RWPE2 (cell line): Measurements from ENCODE around the gene GTF2F2.
A peak's percentile ranks its signal among the peaks of the same experiment; 100 is the strongest.
"Not testable (repeated sequence)": the region's sequence is repeated elsewhere in the genome, so short reads cannot be mapped to it uniquely, and the experiment has no call there.

ENCODE experiments used
- ATAC-seq: fragments of 200-7000 bp; cut with Tn5 transposase; 3 replicates; pipeline ENCODE4 v1.9.1; 2021; ENCODE audit warnings: low read depth
- DNase-seq: peaks from one replicate; pipeline ENCODE4 v3.0.0-alpha.2; 2020; ENCODE audit warnings: low spot score
- H3K27ac ChIP-seq: fragments of 450-650 bp; 2 replicates; pipeline ENCODE4 v1.5.1; 2017; ENCODE audit warnings: mild to moderate bottlenecking; ENCODE audit not compliant: poor library complexity, severe bottlenecking
- H3K27me3 ChIP-seq: fragments of 250-450 bp; sonication (Bioruptor Pico); 2 replicates; pipeline ENCODE4 v1.5.1; 2021; ENCODE audit warnings: mild to moderate bottlenecking, moderate library complexity; ENCODE audit not compliant: insufficient read depth, poor library complexity, severe bottlenecking
- H3K36me3 ChIP-seq: fragments of 250-450 bp; sonication (Bioruptor Pico); 2 replicates; pipeline ENCODE4 v1.5.1; 2020; ENCODE audit warnings: low read depth, mild to moderate bottlenecking, moderate library complexity
- H3K4me1 ChIP-seq: fragments of 250-450 bp; sonication (Bioruptor Pico); 2 replicates; pipeline ENCODE4 v1.5.1; 2021; ENCODE audit warnings: mild to moderate bottlenecking, moderate library complexity; ENCODE audit not compliant: insufficient read depth, poor library complexity, severe bottlenecking
- H3K4me3 ChIP-seq: fragments of 250-450 bp; sonication (Bioruptor Pico); 2 replicates; pipeline ENCODE4 v1.5.1; 2021; ENCODE audit warnings: mild to moderate bottlenecking, moderate library complexity; ENCODE audit not compliant: severe bottlenecking
- H3K9me3 ChIP-seq: fragments of 250-450 bp; sonication (Bioruptor Pico); 2 replicates; pipeline ENCODE4 v1.5.1; 2021; ENCODE audit warnings: mild to moderate bottlenecking, moderate library complexity; ENCODE audit not compliant: severe bottlenecking
- TF ChIP-seq, protein P1 (sequence below): fragments of 450-650 bp; IDR thresholded peaks from one replicate; pipeline ENCODE4 v1.5.1; 2017; ENCODE audit warnings: mild to moderate bottlenecking, moderate library complexity; ENCODE audit not compliant: poor library complexity, severe bottlenecking

GTF2F2 gene

DNA sequence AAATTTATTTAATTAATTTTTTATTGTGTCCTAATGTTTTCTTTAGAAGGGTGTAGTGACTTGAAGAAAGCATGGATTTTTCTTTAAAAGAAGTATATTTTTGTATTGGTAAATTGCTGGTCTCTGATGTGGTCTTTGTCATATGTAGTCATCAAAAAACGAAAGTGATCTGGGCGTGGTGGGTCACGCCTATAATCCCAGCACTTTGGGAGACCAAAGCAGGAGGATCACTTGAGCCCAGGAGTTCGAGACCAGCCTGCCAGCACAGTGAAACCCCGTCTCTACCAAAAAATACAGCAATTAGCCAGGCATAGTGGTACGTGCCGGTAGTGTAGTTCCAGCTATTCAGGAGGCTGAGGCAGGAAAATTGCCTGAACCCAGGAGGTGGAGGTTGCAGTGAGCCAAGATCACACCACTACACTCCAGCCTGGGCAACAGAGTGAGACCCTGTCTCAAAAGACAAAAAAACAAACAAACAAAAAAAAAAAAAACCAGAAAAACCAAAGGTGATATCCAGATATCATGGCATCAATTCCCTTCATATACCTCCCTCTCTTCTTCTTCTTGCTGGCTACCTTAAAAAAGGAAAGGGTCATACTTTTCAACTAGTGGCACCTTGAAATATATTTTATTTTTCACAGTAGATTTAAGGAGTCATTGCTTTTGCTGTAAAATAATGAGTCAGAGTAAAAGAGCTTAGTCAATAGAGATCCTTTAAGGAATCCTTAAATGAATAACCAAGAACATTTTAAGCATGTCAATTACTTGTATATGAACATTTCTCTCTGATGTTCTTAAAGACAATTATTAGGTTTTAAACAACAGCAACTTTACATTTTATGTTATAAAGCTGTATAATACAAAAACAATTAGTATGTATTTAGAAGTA is 60.6 kb downstream of the GTF2F2 start:
- Histone ChIP-seq H3K4me1 (peaks cover 50% of the 10 kb centered on the region), H3K9me3 (no peaks in the 10 kb centered on the region), H3K27ac (peak overlapping the region; percentile 14), H3K27me3 (no peaks in the 10 kb centered on the region), H3K4me3 (no peak overlapping the region), H3K36me3 (peaks cover 12% of the 10 kb centered on the region; the same call in 1 of the 2 replicates)
- DNase-seq (no peak), ATAC-seq (peak; percentile 53; the same call in 1 of the 3 replicates)
- TF ChIP-seq, protein P1, sequence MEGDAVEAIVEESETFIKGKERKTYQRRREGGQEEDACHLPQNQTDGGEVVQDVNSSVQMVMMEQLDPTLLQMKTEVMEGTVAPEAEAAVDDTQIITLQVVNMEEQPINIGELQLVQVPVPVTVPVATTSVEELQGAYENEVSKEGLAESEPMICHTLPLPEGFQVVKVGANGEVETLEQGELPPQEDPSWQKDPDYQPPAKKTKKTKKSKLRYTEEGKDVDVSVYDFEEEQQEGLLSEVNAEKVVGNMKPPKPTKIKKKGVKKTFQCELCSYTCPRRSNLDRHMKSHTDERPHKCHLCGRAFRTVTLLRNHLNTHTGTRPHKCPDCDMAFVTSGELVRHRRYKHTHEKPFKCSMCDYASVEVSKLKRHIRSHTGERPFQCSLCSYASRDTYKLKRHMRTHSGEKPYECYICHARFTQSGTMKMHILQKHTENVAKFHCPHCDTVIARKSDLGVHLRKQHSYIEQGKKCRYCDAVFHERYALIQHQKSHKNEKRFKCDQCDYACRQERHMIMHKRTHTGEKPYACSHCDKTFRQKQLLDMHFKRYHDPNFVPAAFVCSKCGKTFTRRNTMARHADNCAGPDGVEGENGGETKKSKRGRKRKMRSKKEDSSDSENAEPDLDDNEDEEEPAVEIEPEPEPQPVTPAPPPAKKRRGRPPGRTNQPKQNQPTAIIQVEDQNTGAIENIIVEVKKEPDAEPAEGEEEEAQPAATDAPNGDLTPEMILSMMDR, result no peak

DNA sequence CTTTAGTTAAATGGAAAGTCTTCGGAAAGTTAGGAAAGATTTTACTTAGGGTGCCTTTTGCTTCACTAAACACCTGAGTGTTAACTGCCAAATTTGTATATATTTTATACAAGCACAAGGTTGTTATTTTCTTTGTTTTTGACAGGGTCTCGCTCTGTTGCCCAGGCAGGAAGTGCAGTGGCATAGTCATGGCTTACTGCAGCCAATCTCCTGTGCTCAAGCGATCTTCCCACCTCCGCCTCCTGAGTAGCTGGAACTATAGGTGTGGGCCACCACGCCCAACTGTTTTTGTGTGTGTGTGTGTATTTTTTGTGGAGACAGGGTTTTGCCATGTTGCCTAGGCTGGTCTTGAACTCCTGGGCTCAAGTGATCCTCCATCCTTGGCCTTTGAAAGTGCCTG is 64.4 kb downstream of the GTF2F2 start:
- ATAC-seq, result no peak
- no peak overlapping the region for H3K27ac ChIP-seq
- H3K4me1 ChIP-seq, result peaks cover 27% of the 10 kb centered on the region
- peaks cover 12% of the 10 kb centered on the region for H3K36me3 ChIP-seq
- TF ChIP-seq, protein P1, result no peak
- no peak overlapping the region for H3K4me3 ChIP-seq
- DNase-seq, result no peak
- H3K9me3 ChIP-seq, result no peaks in the 10 kb centered on the region
- no peaks in the 10 kb centered on the region for H3K27me3 ChIP-seq

DNA sequence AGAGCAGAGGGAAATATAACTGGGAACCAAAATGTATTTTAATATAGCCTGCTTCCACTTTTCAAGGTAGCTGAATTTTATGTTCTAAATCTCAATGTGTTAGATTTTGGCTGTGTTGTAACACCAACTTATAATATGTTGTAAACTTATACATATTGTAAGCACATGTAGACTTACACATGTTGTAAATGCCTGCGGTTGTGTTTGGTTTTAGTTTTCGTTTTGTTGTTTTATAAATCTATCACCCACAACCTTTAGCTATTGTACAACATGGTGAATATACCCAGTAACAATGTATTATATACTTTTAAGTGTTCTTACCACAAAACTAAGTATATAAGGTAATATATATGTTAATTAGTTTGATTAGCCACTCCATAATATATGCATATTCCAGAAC is 65.0 kb downstream of the GTF2F2 start:
- H3K4me1 ChIP-seq, result peaks cover 27% of the 10 kb centered on the region
- no peak for ATAC-seq
- H3K4me3 ChIP-seq, result no peak overlapping the region
- H3K27me3 ChIP-seq, result no peaks in the 10 kb centered on the region
- H3K27ac ChIP-seq, result no peak overlapping the region
- H3K36me3 ChIP-seq, result peaks cover 15% of the 10 kb centered on the region
- DNase-seq, result no peak
- no peaks in the 10 kb centered on the region for H3K9me3 ChIP-seq
- TF ChIP-seq, protein P1, result no peak

DNA sequence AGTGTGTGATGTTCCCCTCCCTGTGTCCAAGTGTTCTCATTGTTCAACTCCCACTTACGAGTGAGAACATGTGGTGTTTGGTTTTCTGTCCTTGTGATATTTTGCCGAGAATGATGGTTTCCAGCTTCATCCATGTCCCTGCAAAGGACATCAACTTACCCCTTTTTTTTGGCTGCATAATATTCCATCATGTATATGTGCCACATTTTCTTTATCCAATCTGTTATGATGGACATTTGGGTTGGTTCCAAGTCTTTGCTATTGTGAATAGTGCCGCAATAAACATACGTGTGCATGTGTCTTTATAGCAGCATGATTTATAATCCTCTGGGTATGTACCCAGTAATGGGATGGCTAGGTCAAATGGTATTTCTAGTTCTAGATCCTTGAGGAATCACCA is 68.8 kb downstream of the GTF2F2 start:
- H3K36me3 ChIP-seq, H3K4me3 ChIP-seq, H3K9me3 ChIP-seq, H3K27me3 ChIP-seq, ATAC-seq, DNase-seq: not testable (repeated sequence)
- H3K4me1 ChIP-seq, result peaks cover 28% of the 10 kb centered on the region
- H3K27ac ChIP-seq, result peak overlapping the region; percentile 81

DNA sequence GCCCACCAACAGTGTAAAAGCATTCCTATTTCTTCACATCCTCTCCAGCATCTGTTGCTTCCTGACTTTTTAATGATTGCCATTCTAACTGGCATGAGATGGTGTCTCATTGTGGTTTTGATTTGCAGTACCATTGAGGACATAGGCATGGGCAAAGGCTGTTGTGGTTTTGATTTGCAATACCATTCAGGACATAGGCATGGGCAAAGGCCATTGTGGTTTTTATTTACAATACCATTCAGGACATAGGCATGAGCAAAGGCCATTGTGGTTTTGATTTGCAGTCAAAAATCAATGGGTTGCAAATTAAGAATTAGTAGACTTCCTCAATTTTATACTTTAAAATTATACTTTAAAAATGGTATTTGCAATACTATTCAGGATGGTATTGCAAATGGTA is 69.2 kb downstream of the GTF2F2 start:
- not testable (repeated sequence) for H3K27me3 ChIP-seq, H3K9me3 ChIP-seq, H3K36me3 ChIP-seq, H3K4me3 ChIP-seq, DNase-seq
- ATAC-seq, result peak; percentile 88
- Histone ChIP-seq H3K27ac (peak overlapping the region; percentile 81), H3K4me1 (peaks cover 28% of the 10 kb centered on the region)

DNA sequence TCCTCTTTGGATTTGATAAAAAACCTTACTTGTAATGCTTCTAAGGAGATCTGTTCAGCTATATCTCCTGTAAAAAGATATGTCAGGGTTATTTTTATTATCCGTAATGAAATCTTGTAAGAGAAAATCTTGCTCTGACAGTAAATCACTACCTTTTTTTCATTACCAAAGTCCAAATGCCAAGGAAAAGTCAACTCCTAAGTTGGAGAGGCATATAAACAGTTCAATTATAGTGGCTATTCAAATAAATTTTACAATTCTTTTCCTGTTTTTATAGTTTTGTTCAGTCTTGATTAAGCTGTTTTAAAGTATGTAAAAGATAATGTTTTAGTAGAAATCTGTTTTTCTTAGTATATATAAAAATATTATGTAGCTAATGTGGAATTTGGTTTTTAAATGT is 71.6 kb downstream of the GTF2F2 start:
- Histone ChIP-seq H3K36me3 (peaks cover 3% of the 10 kb centered on the region; the same call in 1 of the 2 replicates), H3K27ac (peak overlapping the region; percentile 5), H3K4me1 (peaks cover 42% of the 10 kb centered on the region), H3K9me3 (no peaks in the 10 kb centered on the region), H3K27me3 (no peaks in the 10 kb centered on the region), H3K4me3 (no peak overlapping the region)
- TF ChIP-seq, protein P1, result no peak
- ATAC-seq, result no peak
- DNase-seq, result no peak
